ENCODE results near the gene ZBTB9.

GRCh38 chr6:33451606-33452005 is 2.8 kb upstream of the ZBTB9 start:
- no peak for TF ChIP-seq ZNF544 (tag by site-specific recombination; IDR thresholded peaks at IDR 0.05)
- TF ChIP-seq ZBTB44 (tag by site-specific recombination; IDR thresholded peaks at IDR 0.05), result no peak
- no peak for TF ChIP-seq ZNF202 (tag by site-specific recombination; IDR thresholded peaks at IDR 0.05; ENCODE audit: borderline replicate concordance)
- no peak for TF ChIP-seq ZBTB7A (tag by site-specific recombination; IDR thresholded peaks at IDR 0.05; ENCODE audit: low read depth)
